Activated CD4-positive, alpha-beta T cell treated with anti-CD3 and anti-CD28 coated beads, Interleukin-2, amount 50 U/mL, for 4 hours (primary cell): Measurements from ENCODE around the gene BMPR1A.

ENCODE experiments used
- DNase-seq, 2 experiments: peaks; one replicate each; pipeline ENCODE4 v3.0.0-alpha.2; 2020

The BMPR1A gene

DNA sequence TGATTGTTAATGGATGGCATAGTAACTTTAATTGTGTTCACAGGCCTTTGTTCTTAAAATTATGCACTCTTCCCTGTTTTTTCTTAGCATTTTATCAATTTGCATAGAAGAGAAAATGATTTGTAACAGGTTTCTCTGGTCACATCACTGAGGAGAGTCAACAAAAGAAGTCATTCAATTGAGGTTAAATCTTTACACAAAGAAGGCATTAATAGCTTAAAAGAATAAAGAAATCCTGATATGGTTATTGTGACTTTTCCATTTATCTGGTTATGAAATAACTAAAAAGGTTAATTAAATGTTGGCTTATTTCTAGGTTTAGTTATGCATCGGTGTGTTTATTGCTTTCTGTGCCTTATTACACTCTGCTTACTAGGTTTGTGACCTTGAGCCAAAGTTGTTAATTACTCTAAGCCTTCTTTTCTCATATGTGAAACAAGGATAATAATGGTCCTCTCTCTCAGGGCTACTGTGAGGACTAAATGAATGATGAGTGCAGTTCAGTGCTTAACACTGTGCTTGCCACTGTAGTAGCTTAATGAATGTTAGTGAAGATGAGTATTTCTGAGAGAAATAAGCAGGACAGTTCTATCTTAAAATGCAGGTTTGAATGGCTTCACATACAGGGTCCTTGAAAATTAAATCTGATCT, 12.1 kb downstream of the BMPR1A start:
- no peak for DNase-seq

DNA sequence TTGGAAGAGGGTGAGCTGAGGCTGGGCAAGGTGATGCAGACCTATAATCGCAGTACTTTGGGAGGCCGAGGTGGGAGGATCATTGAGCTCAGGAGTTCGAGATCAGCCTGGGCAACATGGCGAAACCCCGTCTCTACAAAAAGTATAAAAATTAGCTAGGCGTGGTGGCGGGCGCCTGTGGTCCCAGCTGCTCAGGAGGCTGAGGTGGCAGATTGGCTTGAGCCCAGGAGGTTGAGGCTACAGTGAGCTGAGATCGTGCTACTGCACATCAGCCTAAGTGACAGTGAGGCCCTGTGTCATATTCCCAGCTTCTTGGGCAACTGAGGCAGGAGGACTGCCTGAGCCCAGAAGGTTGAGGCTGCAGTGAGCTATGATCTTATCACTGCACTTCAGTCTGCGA, 13.6 kb downstream of the BMPR1A start:
- no peak for DNase-seq

DNA sequence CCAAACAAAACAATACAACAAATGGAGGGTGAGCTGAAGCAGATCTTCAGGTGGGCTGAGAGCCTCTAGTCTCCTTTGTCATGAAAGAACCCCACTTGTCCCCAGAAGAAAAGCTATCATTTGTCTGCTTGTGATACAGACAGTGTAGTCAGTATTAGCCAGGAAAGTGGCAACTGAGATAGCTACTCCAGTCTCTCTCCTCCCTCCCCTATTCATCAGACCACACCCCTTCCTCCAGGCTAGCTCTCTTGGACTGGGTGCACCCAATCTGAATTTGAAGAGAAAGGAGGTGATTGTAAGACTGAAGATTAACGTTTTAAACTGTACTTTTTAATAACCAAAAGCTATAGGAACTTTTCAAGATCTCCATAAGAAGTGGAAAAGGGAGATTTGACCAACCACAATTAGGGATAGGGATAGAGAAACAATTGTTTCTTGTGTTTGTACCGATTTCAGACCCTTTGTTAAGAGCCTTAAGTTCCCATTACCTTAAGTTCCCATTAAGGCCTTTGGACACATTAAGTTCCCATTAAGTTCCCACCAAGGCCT, 14.1 kb downstream of the BMPR1A start:
- DNase-seq: no peak

DNA sequence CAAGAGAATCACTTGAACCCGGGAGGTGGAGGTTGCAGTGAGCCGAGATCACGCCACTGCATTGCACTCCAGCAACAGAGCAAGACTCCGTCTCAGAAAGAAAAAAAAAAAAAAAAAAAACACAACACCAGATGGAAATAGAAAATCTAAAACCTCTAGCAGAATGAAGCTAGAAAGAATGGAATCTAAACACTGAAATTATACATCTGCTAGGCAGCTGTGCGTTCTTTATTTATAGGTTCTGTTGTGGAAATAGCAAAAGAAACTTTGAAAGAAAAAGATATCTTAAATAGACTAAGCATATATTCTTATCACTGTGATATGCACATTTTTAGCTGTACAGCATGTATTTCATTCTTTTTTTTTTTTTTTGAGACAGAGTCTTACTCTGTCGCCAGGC, 17.1 kb downstream of the BMPR1A start:
- no peak for DNase-seq

DNA sequence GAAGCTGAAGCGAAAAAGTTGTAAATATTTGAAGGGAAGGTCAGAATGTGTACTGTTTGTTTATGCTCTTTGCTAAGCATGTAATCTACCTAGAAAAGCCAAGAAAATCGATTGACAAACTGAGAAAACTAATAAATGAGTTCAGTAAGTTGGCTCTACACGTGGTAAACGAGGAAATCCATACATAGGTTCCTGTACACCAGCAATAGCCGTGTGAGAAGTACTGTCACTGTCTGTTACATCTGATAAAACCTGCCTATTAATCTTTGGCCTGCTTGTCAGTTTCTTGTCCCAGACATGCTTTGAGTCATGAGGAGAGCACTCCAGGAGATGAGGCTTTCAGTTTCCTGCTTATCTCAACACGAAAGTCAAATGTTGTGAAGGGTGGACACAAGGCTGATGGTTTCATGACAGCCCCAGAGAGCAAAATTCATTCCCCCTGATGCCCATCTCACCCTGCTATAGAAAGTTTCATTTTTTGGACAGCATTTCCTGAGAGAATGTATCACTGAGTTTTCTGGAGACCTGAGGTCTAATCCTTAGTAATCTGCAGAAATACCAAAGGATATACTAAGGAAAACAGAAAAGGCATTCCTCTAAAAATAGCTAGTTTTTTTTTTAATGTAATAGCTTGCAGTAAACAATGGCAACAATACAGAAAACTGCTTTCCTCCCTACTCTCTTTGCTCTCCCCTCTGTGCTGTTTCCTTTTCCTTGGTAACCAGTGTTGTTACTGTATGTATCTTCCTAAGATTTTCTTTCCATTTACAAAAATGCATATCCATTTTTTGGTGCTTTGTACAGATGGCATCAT, 18.8 kb downstream of the BMPR1A start:
- no peak for DNase-seq

DNA sequence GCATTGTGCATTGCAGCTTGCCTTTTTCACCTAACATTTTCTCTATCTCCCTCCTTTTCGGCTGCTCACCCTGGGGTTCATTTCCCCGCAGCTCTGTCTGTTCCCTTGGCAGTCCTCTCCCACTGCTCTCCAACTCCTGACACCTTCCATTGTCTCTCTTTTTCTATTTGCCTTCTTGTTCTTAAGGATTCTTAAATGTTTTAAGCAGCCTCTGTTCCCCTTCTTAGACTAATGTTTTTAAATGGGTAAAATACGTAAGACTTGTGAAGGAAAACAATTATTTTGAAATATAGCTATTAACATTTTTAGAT, 19.4 kb downstream of the BMPR1A start:
- no peak for DNase-seq

DNA sequence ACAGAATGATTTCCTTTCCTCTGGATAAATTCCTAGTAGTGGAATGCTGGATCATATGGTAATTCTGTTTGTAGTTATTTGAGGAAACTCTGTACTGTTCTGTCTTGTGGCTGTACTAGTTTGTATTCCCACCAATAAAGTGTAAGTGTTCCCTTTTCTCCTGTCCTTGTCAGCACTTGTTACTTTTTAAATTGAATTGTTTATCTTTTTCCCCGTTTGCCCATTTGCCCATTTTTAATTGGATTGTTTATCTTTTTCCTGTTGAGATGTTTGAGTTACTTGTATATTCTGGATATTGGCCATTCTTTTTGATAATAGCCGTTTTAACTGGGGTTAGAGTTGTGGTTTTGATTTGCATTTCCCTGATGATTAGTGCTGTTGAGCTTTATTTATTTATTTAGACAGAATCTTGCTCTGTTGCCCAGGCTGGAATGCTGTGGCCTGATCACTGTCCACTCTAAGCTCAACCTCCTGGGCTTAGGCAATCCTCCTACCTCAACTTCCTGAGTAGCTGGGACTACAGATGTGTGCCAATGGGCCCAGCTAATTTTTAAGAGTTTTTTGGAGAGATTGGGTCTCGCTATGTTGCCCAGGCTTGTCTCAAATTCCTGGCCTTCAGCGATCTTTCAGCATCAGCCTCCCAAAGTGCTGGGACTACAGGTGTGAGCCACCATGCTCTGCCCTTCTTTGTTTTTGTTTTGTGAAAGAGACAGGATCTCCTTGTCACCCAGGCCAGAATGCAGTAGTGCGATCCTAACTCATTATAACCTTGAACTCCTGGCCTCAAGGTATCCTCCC, 23.0 kb downstream of the BMPR1A start:
- no peak for DNase-seq

DNA sequence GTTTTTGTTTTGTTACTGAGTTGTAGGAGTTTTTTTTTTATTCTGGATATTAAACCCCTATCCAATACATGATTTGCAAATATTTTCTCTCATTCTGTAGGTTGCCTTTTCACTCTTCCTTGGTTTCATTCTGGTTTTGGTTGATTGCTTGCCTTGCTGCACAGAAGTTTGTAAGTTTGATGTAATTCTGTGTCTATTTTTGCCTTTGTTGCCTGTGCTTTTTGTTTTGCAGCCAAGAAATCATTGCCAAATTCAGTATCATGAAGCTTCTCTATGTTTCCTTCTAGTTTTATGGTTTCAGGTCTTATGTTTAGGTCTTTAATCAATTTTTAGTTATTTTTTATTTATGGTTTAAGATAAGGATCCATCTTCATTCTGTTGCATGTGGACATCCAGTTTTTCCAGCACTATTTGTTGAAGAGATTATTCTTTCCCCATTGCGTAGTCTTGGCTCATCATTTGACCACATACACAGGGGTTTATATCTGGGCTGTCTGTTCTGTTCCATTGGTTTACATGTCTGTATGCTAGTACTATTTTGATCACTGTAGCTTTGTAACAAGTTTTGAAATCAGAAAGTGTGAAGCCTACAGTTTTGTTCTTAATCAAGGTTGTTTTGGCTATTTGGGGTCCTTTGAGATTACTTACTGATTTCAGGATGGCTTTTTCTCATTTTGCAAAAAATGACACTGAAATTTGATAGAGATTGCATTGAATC, 26.4 kb downstream of the BMPR1A start:
- no peak for DNase-seq

DNA sequence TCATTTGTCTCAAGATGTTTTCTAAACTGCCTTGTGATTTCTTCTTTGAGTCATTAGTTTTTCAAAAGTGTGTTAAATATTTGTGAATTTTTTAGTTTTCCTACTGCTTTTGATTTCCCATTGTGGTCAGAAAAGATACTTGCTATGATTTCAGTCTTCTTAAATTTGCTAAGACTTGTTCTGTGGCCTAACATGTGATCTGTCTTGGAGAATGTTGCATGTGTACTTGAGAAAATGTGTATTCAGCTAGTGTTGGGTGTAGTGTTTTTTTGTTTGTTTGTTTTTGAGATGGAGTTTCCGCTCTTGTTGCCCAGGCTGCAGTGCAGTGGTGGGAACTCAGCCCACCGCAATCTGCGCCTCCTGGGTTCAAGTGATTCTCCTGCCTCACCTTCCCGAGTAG, 28.6 kb downstream of the BMPR1A start:
- no peak for DNase-seq

DNA sequence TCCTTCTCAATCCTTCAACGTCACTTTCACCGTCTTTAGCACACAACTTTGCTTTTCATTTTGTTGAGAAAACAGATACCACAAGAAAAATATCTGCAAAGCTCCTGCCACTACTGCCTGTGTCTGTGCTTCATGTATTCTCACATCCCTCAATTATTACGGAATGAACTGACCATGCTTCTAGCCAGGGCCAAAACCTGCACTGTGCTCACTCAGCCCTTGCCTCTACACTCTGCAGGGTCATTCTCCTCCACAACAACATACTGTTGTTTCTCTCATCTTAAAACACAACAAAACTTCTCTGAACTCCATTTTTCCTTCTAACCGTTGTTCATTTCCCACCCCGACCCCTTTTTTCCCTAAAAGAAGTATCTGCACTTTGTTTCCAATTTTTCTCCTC, 29.5 kb downstream of the BMPR1A start:
- no peak for DNase-seq

DNA sequence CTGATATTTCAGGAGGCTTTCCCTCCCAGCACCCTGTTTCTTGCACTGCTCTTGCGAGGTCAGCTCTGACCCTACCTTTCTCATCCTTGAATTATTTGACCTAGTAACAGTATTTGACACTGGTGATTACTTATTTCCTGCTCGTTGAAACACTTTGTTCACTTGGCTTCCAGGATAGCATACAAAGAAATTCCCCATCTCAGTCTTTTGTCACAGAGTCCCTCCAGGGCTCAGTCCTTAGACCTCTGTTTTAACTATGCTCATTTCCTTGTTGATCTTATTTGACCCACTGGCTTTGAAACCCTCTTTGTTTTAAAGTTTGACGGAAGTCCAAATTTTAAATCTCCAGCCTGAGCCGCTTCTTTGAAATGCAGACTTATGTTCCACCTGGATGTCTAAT, 29.9 kb downstream of the BMPR1A start:
- no peak for DNase-seq

DNA sequence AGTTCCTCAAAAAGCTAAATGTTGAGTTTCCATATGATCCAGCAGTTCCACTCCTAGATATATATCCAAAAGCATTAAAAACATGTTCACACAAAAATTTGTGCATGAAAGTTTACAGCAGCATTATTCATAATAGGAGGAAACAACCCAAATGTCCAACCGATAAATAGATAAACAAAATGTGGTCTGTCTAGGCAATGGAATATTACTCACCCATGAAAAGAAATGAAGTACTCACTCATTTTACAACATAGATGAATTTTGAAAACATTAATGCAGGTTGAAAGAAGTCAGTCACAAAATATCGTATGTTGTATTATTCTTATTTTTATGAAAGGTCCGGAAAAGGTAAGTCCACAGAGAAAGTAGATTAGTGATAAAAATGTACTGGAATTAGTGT, 34.0 kb downstream of the BMPR1A start:
- no peak for DNase-seq

DNA sequence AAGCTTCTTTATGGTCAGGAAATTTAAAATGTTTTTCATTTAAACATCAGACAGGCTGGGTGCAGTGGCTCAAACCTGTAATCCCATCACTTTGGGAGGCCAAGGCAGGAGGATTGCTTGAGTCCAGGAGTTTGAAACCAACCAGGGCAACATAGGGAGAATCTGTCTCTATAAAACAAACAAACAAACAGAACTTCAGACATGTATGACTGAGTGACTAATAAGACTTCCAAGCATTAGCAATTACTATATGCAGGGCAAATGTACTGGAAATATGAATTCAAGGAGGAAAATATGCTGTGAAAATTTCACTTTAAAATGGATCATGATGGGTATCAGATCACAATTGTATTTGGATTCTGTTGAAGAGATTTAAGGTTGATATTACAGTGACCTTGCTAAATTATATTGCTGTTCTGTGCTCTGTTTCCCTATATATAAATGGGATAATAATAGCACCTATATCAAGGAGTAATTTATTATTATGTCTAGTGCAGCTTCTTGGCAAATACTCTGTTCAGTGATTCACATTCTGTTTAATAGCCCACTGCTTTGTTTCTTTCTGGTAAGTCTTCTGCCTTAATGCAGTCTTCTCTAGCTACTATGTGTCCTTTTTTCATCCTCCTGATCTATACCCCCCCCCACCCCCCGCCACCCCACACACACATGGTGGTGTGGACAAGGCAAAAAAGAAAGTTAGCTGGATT, 36.2 kb downstream of the BMPR1A start:
- DNase-seq: no peak

DNA sequence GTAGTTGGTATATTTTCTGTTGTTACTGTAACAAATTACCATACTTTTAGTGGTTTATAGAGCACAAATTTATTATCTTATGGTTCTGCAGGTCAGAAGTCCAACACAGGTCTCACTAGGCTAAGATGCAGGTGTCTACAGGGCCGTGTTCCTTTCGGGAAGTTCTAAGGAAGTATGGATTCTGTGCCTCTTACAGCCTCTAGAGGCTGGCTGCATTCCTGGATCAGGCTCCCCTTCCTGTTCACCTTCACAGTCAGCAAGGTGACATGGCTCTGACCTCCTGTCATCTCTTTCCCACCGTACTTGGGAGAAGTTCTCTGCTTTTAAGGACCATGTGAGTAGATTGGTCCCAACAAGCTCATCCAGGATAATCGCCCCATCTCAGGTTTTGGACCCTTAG, 37.3 kb downstream of the BMPR1A start:
- no peak for DNase-seq

DNA sequence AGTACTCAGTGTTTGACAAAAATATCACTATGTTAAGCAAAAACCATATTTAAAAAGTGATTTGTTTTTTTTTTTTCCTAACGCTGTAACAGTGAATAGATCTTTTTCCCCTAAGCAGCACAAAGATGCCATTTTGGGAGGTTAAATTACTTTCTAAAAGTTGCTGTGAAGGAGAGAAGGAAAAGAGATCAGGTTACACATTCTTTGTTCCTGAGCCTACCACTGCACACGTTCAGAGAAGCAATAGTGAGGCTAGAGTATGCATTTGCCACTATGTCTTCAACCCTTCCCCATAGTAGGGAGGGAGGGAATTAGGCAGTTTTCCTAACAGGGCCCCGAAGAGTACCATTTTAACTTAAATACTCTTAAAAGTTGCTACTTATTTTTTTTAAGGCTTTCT, 38.9 kb downstream of the BMPR1A start:
- DNase-seq: no peak

DNA sequence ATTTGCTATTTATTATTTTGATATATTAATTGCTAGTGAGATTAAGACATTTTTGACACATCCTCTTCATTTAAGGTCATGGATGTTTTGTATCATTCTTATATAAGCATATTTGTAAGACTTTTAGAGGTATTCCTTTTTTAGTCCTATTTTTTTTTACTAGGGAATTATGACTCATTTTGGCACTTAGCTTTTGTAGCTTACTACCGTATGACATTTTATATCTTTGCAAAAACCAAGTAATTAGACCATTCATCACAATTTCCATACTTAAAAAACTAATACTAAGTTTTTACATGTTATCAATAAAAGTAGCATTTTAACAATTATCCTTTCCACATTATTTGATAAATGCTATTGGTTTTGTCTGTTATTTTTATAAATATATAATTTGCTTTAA, 41.6 kb downstream of the BMPR1A start:
- no peak for DNase-seq

DNA sequence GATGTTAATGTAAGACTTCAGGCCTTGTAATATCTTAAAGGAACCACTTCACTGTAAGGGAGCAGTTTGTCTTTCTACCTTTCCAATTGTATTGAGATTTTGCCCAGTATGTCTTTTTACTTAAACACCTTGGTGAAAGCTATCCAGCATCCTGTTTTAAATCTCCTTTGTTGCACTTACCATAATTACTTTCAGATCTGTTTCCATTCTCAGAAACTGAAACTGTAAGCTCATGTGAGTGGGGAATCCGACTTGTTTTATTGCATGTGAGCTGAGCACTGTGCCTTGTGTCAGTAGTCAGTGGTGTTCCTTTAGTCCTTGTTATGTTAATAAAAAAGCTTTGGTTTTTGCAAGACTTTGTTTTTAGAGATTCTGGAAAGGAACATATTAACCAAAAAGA, 42.2 kb downstream of the BMPR1A start:
- DNase-seq: no peak

DNA sequence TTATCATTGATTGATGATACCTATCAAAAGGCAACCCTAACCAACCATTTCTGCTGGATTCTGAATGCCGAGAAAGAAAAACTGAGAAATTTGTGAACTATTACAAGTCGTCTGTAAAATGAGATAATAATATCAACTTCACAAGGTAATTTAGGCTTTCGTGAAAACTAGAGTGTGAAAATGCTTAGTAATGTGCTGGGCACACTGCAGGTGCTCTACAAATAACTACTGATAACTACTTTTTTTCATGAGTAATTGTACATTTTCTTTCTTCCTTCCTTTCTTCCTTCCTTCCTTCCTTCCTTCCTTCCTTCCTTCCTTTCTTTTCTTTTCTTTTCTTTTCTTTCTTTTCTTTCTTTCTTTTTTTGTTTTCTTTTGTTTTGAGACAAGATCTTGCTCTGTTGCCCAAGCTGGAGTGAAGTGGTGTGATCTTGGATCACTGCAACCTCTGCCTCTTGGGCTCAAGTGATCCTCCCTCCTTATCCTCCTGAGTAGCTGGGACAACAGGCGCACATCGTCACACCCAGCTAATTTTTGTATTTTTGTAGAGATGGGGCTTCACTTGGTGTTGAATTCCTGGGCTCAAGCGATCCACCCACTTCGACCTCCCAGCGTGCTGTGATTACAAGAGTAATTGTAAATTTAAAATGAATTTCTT, 42.9 kb downstream of the BMPR1A start:
- no peak for DNase-seq

DNA sequence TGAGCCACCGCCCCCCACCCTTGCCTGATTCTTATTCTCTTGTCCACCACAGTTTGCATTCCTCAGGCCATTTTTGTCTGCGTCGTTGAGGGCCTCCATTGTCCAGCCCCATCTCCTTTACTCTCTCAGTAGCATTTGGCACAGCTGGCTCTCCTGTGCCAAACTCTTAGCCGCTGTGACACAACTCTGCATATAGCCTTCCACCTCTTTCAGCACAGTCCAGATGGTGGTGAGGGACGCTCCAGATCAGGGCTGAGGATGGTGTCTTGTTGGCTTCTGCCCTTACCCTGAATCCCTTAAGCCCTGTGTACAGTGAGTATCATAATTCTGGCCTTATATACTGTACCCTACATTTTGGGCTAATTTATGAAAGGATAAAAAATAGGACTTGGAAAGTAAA, 45.6 kb downstream of the BMPR1A start:
- no peak for DNase-seq

DNA sequence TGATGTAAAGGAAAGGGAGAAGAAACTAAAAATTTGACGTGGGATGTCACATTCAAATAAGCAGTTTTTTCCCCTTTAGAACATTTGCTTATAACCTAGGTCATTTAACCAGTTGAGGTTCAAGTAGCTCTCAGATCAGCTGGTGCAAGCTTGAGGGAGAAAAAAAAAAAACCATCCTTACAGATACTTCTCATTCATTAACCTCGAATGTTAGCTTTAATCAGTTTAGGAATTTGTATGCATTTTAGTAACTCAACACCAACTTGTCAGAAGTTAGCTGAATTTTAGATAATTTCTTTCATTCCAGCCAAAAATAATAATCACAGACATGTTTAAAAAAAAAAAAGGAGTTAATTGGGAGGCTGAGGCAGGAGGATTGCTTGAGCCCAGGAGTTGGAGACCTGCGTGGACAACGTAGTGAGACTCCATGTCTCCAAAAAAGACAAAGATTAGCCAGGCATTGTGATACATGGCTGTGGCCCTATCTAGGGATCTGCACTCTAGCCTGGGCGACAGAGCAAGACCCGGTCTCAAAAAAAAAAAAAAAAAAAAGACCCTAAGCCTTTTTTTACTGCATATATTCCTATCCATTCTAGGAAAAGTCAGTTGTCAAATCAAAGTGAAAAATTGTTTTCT, 46.2 kb downstream of the BMPR1A start:
- no peak for DNase-seq

DNA sequence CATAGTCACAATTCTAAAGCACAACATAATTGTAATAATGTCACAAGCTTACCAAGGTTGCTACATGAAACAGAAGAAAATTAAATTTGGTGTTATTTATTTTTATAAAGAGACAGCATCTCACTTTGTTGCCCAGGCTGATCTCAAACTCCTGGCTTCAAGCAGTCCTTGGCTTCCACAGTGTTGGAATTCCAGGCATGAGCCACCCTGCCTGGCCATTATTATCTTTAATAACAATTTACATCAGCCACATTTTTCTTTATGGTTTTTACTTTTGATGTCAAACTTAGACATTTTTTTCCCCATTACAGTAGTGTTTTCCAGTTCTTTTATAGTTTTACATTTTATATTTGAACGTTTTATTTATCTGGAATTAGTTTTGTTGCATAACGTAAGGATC, 46.7 kb downstream of the BMPR1A start:
- no peak for DNase-seq
